Activated CD8-positive, alpha-beta T cell treated with anti-CD3 and anti-CD28 coated beads for 36 hours (primary cell): ENCODE measurements around the gene CD247. TPM values are rescaled to one million over a fixed set of nuclear protein-coding genes. Genes with fewer than 3 reads are reported as not detected.

Source experiments
- ATAC-seq: fragments of 200-7000 bp; cut with Tn5 transposase; one replicate; pipeline ENCODE4 v1.10.0; 2021; ENCODE audit warnings: mild to moderate bottlenecking, moderate library complexity
- CTCF ChIA-PET: fragments of 350-600 bp; sonication (Branson Sonifier 250); formaldehyde crosslinking; loops from one replicate; lab custom pipeline; 2021; ENCODE audit warnings: antibody characterized with exemption; lab: Charles Lee
- POLR2A ChIA-PET: fragments of 350-600 bp; sonication (Branson Sonifier 250); formaldehyde crosslinking; loops from one replicate; lab custom pipeline; 2021; ENCODE audit warnings: antibody characterized with exemption; lab: Charles Lee
- DNase-seq: peaks from one replicate; pipeline ENCODE4 v3.0.0-alpha.2; 2020
- H3K27ac Mint-ChIP-seq: one replicate; pipeline ENCODE4 v1.8.0; 2021; ENCODE audit warnings: mild to moderate bottlenecking, mixed read lengths
- H3K27me3 Mint-ChIP-seq: one replicate; pipeline ENCODE4 v1.8.0; 2021; ENCODE audit warnings: mixed read lengths
- H3K36me3 Mint-ChIP-seq: one replicate; pipeline ENCODE4 v1.8.0; 2021; ENCODE audit warnings: low read depth, mixed read lengths
- H3K4me1 Mint-ChIP-seq: one replicate; pipeline ENCODE4 v1.8.0; 2021; ENCODE audit warnings: low read depth, mixed read lengths
- H3K4me3 Mint-ChIP-seq: one replicate; pipeline ENCODE4 v1.8.0; 2021; ENCODE audit warnings: mild to moderate bottlenecking, moderate library complexity, mixed read lengths
- H3K9me3 Mint-ChIP-seq: one replicate; pipeline ENCODE4 v1.8.0; 2021; ENCODE audit warnings: mixed read lengths
- intact Hi-C: fragments of 100-400 bp; cut with micrococcal nuclease; formaldehyde crosslinking; loops from one replicate; pipeline ENCODE4 v1.10.0; 2022
- total RNA-seq, 2 experiments: library from RNA; stranded (reverse); gene quantifications; one replicate each; pipeline ENCODE4 v1.2.3, GENCODE V29; 2021
- TF ChIP-seq, protein P1 (sequence below): fragments of 200-600 bp; IDR thresholded peaks from one replicate; pipeline ENCODE4 v1.8.0; 2022; ENCODE audit warnings: antibody characterized with exemption, mild to moderate bottlenecking

CD247 gene
- total RNA-seq, 2 experiments from 2014 or later, result 224 to 229 TPM

DNA sequence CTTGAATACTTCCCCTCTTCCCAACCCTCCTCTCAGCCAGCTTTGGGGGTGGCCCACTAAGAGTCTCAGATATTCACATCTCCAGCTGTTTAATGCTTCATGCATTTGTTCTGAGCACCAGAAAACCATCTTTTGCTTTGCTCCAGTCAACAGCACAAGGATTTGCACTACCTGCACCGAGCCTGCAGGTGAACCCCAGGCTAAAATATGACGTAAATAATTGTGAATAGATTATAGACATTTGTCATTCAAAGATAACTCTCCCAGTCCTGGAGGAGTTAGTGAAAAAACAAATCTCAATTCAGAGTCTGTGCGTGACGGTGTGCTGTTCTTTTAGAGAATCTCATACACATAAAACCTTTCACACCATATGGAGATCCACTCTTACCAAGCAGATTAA lies 7.4 kb downstream of the CD247 start:
- H3K27ac Mint-ChIP-seq, result peak overlapping the region; percentile 76
- H3K27me3 Mint-ChIP-seq, result no peaks in the 10 kb centered on the region
- H3K9me3 Mint-ChIP-seq, result no peaks in the 10 kb centered on the region
- intact Hi-C loops, result loop anchor here (10.0 kb wide), 1 partner anchor 286 kb away; the partner anchor contains the start of gene POU2F1
- peak overlapping the region; percentile 58 for H3K4me3 Mint-ChIP-seq
- peaks cover 88% of the 10 kb centered on the region for H3K36me3 Mint-ChIP-seq
- DNase-seq, result no peak
- peaks cover 72% of the 10 kb centered on the region for H3K4me1 Mint-ChIP-seq
- ChIA-PET POLR2A (interaction anchor here (0.7 to 4.5 kb wide), 5 partner anchors 10 to 63 kb away, joined by 3 to 33 read pairs (median 7); no protein-coding TSS in a partner anchor), CTCF (interaction anchor here (0.8 to 1.5 kb wide), 3 partner anchors 23 to 60 kb away, joined by 3 to 4 read pairs (median 4); no protein-coding TSS in a partner anchor)
- TF ChIP-seq, protein P1, sequence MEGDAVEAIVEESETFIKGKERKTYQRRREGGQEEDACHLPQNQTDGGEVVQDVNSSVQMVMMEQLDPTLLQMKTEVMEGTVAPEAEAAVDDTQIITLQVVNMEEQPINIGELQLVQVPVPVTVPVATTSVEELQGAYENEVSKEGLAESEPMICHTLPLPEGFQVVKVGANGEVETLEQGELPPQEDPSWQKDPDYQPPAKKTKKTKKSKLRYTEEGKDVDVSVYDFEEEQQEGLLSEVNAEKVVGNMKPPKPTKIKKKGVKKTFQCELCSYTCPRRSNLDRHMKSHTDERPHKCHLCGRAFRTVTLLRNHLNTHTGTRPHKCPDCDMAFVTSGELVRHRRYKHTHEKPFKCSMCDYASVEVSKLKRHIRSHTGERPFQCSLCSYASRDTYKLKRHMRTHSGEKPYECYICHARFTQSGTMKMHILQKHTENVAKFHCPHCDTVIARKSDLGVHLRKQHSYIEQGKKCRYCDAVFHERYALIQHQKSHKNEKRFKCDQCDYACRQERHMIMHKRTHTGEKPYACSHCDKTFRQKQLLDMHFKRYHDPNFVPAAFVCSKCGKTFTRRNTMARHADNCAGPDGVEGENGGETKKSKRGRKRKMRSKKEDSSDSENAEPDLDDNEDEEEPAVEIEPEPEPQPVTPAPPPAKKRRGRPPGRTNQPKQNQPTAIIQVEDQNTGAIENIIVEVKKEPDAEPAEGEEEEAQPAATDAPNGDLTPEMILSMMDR, result no peak
- ATAC-seq, result no peak

DNA sequence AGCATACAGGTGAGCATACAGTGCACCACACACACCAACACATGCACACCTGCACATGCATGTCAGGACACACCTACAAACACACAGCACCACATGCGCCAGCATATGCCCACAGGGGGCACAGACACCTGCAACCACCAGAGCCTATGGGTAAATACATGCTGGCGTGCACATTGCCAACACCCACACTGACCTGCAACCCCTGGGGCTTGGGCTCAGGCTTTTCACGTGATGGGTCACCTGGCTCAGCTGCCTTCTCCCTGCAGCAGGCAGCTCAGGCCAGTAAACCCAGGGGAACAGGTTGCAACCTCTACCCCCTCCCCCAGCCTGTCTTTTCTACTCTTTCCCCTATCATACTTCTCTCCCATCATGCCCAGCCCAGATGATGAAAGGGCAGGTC lies 8.1 kb downstream of the CD247 start:
- TF ChIP-seq, protein P1, result no peak
- H3K9me3 Mint-ChIP-seq, result no peaks in the 10 kb centered on the region

DNA sequence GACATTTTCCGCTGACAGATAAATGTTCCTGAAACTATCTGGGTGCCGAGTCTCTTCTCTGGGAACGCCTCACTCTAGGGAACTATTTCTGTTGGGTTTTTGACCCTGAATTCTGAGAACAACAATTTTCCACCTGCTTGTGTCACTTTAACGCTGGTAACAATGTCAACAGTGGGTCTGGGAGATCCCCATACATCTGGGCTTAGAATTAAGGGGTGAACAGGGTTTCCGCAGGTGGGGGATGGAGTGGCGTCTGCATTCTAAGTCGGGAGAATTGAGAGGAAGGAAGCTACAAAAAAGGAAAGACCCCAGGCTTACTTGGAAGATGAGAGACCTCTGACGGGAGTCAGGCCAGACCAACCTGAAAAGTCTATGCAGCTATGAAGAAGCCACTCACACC lies 8.7 kb downstream of the CD247 start:
- Mint-ChIP-seq H3K27ac (peak overlapping the region; percentile 76), H3K4me3 (peak overlapping the region; percentile 58), H3K4me1 (peaks cover 82% of the 10 kb centered on the region), H3K9me3 (no peaks in the 10 kb centered on the region), H3K27me3 (no peaks in the 10 kb centered on the region), H3K36me3 (peaks cover 84% of the 10 kb centered on the region)
- ChIA-PET POLR2A (interaction anchor here (1.0 to 6.7 kb wide), 8 partner anchors 7 to 62 kb away, joined by 3 to 71 read pairs (median 8); partner anchors contain the start of gene CD247), CTCF (interaction anchor here (0.7 to 1.5 kb wide), 4 partner anchors 14 to 31 kb away, joined by 3 to 4 read pairs (median 4); no protein-coding TSS in a partner anchor)
- TF ChIP-seq, protein P1, result no peak
- peak; percentile 18 for ATAC-seq
- intact Hi-C loops, result no loop called here
- peak; percentile 32 for DNase-seq

More for the DNA sequence above, 8.1 kb downstream of the CD247 start:
- peak; percentile 25 for ATAC-seq
- peak; percentile 33 for DNase-seq
- Mint-ChIP-seq H3K4me3 (peak overlapping the region; percentile 58), H3K27me3 (no peaks in the 10 kb centered on the region), H3K27ac (peak overlapping the region; percentile 76), H3K4me1 (peaks cover 75% of the 10 kb centered on the region), H3K36me3 (peaks cover 84% of the 10 kb centered on the region)
- ChIA-PET POLR2A (interaction anchor here (1.0 to 6.7 kb wide), 8 partner anchors 6 to 63 kb away, joined by 3 to 71 read pairs (median 8); partner anchors contain the start of gene CD247), CTCF (interaction anchor here (0.8 to 1.5 kb wide), 4 partner anchors 24 to 60 kb away, joined by 3 to 4 read pairs (median 4); no protein-coding TSS in a partner anchor)
- intact Hi-C loops, result loop anchor here (10.0 kb wide), 1 partner anchor 285 kb away; the partner anchor contains the start of gene POU2F1

DNA sequence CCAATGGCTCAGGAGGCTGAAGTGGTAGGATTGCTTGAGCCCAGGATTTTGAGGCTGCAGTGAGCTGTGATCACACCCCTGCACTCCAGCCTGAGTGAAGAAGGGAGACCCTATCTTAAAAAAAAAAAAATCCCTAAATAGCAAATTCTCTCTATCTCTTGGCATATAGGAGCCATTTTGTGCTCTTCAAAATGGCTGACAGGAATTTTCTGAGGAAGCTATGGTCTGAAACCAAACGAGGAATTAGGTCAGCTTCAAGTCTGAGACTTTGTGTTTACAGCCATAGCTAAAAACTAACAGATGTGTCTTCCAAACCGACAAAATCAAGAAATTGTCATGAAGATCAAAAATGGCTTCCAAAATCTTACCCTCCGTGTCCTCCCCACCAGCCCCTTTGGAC lies 10.6 kb downstream of the CD247 start:
- Mint-ChIP-seq H3K27ac (peak overlapping the region; percentile 62), H3K4me3 (no peak overlapping the region)
- POLR2A ChIA-PET, result interaction anchor here (1.0 to 6.7 kb wide), 8 partner anchors 8 to 67 kb away, joined by 3 to 71 read pairs (median 5); partner anchors contain the start of gene CD247

More for the DNA sequence above, 10.6 kb downstream of the CD247 start:
- intact Hi-C loops, result no loop called here
- peaks cover 92% of the 10 kb centered on the region for H3K4me1 Mint-ChIP-seq
- DNase-seq (no peak), ATAC-seq (no peak)
- H3K27me3 Mint-ChIP-seq, result no peaks in the 10 kb centered on the region
- peaks cover 87% of the 10 kb centered on the region for H3K36me3 Mint-ChIP-seq
- CTCF ChIA-PET, result interaction anchor here (1.0 to 4.4 kb wide), 10 partner anchors 8 to 207 kb away, joined by 3 to 26 read pairs (median 3); partner anchors contain the start of gene CD247
- no peaks in the 10 kb centered on the region for H3K9me3 Mint-ChIP-seq
- TF ChIP-seq, protein P1, result no peak
